Omental fat pad (tissue), 4 donors: ENCODE results near the gene TPX2. TPM values are rescaled to one million over a fixed set of nuclear protein-coding genes. Genes with fewer than 3 reads are reported as not detected.

Experiments used
- ATAC-seq: fragments of 150-250 bp; one replicate; pipeline ENCODE4 v1.9.1; 2016; ENCODE audit warnings: mild to moderate bottlenecking, moderate library complexity; ENCODE audit not compliant: low FRiP score
- DNase-seq: peaks from one replicate; pipeline ENCODE4 v3.0.0-alpha.2; 2019; ENCODE audit warnings: low spot score
- CTCF ChIP-seq, 3 donors: fragments of 450-650 bp; IDR thresholded peaks; one replicate each; pipeline ENCODE4 v1.5.1; 2016 to 2017; ENCODE audit warnings: antibody characterized with exemption in 3 of 3, mild to moderate bottlenecking in 3 of 3, moderate library complexity in 2 of 3
- total RNA-seq, 4 donors: library from RNA; depleted of rRNA; stranded (reverse); fragments of >200 nt; gene quantifications; one replicate each; pipeline ENCODE4 v1.1.0, GENCODE V29; 2016

Gene TPX2
- total RNA-seq, 4 donors from 2014 or later, result 0.82 to 4.8 (median 0.97) TPM

- no peak for TF ChIP-seq CTCF (IDR thresholded peaks at IDR 0.05)
- DNase-seq (no peak), ATAC-seq (peak; percentile 60)
These were observed 34.6 kb upstream of the TPX2 start for GRCh38 chr20:31704225-31705119.

- DNase-seq (no peak), ATAC-seq (no peak)
- TF ChIP-seq CTCF (IDR thresholded peaks at IDR 0.05), result no peak
These were observed 33.9 kb upstream of the TPX2 start for GRCh38 chr20:31705191-31705590.

- DNase-seq, result no peak
- TF ChIP-seq CTCF (IDR thresholded peaks at IDR 0.05), result no peak
- ATAC-seq, result peak; percentile 4
These were observed 33.2 kb upstream of the TPX2 start for GRCh38 chr20:31705598-31706597.

GRCh38 chr20:31706607-31707257 lies 32.4 kb upstream of the TPX2 start:
- ATAC-seq, result no peak
- no peak for DNase-seq
- TF ChIP-seq CTCF (IDR thresholded peaks at IDR 0.05), result no peak

- TF ChIP-seq CTCF (IDR thresholded peaks at IDR 0.05), result no peak
- DNase-seq (no peak), ATAC-seq (no peak)
These were observed 31.9 kb upstream of the TPX2 start for GRCh38 chr20:31707258-31707615.

GRCh38 chr20:31707994-31708735 lies 30.9 kb upstream of the TPX2 start:
- no peak for ATAC-seq
- TF ChIP-seq CTCF (IDR thresholded peaks at IDR 0.05), result no peak
- no peak for DNase-seq
